GM18498 (cell line): ENCODE data around the gene OCIAD2.
"Not testable (repeated sequence)": the region's sequence is repeated elsewhere in the genome, so short reads cannot be mapped to it uniquely, and the experiment has no call there.

Experiments
- ATAC-seq: cut with Tn5 transposase; IDR thresholded peaks from one replicate; pipeline ENCODE4 v1.9.1; 2021; ENCODE audit warnings: mild to moderate bottlenecking, moderate library complexity; ENCODE audit not compliant: unreplicated experiment

OCIAD2 gene

GRCh38 chr4:48854982-48855381 lies 51.6 kb downstream of the OCIAD2 start:
- ATAC-seq = no peak

DNA sequence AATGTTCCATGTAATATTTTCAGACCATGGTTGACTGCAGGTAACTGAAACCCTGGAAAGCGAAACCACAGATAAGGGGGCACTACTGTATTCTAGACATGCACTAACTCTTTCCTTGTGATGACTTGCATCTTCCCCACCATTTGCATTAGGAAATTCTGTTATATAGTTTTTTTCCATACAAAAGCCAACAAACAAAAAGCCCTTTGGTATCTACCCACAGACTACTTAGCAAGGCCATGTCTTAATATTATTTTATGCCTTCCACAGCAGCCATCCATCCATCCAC lies 52.2 kb downstream of the OCIAD2 start:
- ATAC-seq = no peak

GRCh38 chr4:48853604-48854394 lies 52.8 kb downstream of the OCIAD2 start:
- no peak for ATAC-seq

DNA sequence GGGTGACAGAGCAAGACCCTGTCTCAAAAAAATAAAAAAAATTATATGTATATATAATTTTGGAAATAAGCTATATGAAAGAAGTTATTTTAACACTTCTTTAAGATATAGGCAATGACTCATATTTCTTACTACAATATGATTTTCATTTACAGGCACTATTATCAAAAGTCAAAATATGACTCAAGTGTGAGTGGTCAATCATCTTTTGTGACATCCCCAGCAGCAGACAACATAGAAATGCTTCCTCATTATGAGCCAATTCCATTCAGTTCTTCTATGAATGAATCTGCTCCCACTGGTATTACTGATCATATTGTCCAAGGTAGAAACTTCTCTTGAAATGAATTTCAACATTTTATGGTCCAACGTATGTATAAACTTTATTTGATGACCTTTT lies 54.9 kb downstream of the OCIAD2 start:
- no peak for ATAC-seq

- ATAC-seq = not testable (repeated sequence)
Measured at GRCh38 chr4:48848799-48849198, 57.8 kb downstream of the OCIAD2 start.

- ATAC-seq = no peak
Measured at GRCh38 chr4:48844843-48845242, 61.7 kb downstream of the OCIAD2 start.

- ATAC-seq = no peak
Measured at GRCh38 chr4:48841045-48841827, 65.3 kb downstream of the OCIAD2 start.

DNA sequence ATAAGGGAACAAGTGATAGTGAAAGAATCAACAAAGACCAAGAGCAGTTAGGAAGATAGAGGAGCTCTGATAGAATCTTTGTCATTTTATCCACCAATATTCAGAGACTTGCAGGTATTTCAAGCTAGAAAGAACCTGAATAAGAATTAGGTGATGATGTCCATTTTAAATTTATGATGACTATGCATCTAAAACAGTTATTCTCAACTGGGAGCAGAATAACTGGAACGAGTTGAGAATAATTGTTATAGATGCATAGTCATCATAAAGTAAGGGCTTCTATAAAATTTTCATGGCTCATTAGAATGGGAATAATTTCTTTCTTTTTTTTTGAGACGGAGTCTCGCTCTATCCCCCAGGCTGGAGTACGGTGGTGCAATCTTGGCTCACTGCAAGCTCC lies 69.9 kb downstream of the OCIAD2 start:
- no peak for ATAC-seq
